Measurements from ENCODE around the gene SEMA3B. TPM values are rescaled to one million over a fixed set of nuclear protein-coding genes. Genes with fewer than 3 reads are reported as not detected.

SEMA3B gene
- total RNA-seq, 1 experiment from 2014 or later: 0.43 TPM

DNA sequence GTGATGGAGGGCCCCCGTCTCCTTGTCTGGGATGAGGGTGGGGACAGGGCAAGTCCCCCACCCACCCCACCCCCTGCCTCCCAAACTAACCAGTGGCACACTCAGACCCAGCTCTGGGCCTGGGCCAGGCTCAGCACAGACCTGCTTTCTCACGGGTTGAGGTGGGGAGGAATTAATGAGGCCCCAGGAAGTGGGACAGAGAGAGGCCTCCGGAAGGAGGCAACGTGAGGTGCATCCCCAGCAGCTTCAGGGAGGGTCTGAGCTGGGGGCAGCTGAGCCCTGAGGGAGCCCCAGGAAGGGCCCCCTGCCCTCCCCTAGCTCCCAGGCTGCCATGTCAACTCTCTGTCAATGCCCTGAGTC, 47.9 kb upstream of the SEMA3B start:
- DNase-seq (ENCODE audit: low spot score): no peak
- no TSS peak for BruUV-seq (replicated peaks)
- Histone ChIP-seq H3K36me3 (ENCODE audit: insufficient read depth, low read length, poor library complexity, severe bottlenecking) (no peaks in the 10 kb centered on the region), H3K4me1 (ENCODE audit: insufficient read depth, low read length, poor library complexity, severe bottlenecking) (no peaks in the 10 kb centered on the region), H3K27me3 (replicated peaks; ENCODE audit: insufficient read depth, low read depth, low read length, poor library complexity) (no peaks in the 10 kb centered on the region), H3K9me3 (ENCODE audit: low read depth, low read length, poor library complexity, severe bottlenecking) (no peaks in the 10 kb centered on the region), H3K4me3 (ENCODE audit: low read depth, low read length, poor library complexity, severe bottlenecking) (no peak overlapping the region), H3K27ac (ENCODE audit: low read depth, low read length, poor library complexity, severe bottlenecking) (no peak overlapping the region)
- ChIA-PET POLR2A (ENCODE audit: low non-redundant PET) (no interaction called here), CTCF (no interaction called here)
- intact Hi-C loops (cut with micrococcal nuclease; ENCODE audit: unreplicated experiment): no loop called here
- TF ChIP-seq EZH2 (IDR thresholded peaks at IDR 0.05; ENCODE audit: borderline replicate concordance, low read depth, low read length, poor library complexity, severe bottlenecking) (no peak), CTCF (conservative IDR thresholded peaks at IDR 0.05; ENCODE audit: low read depth, low read length) (no peak)

- intact Hi-C loops (cut with micrococcal nuclease; ENCODE audit: unreplicated experiment): no loop called here
- no peaks in the 10 kb centered on the region for H3K36me3 ChIP-seq (ENCODE audit: insufficient read depth, low read length, poor library complexity, severe bottlenecking)
- H3K4me1 ChIP-seq (ENCODE audit: insufficient read depth, low read length, poor library complexity, severe bottlenecking): no peaks in the 10 kb centered on the region
- ChIA-PET POLR2A (ENCODE audit: low non-redundant PET) (no interaction called here), CTCF (no interaction called here)
- TF ChIP-seq CTCF (conservative IDR thresholded peaks at IDR 0.05; ENCODE audit: low read depth, low read length) (no peak), EZH2 (IDR thresholded peaks at IDR 0.05; ENCODE audit: borderline replicate concordance, low read depth, low read length, poor library complexity, severe bottlenecking) (no peak)
- H3K27me3 ChIP-seq (replicated peaks; ENCODE audit: insufficient read depth, low read depth, low read length, poor library complexity): no peaks in the 10 kb centered on the region
- no peaks in the 10 kb centered on the region for H3K9me3 ChIP-seq (ENCODE audit: low read depth, low read length, poor library complexity, severe bottlenecking)
- no peak for DNase-seq (ENCODE audit: low spot score)
- BruUV-seq (replicated peaks): no TSS peak
- H3K27ac ChIP-seq (ENCODE audit: low read depth, low read length, poor library complexity, severe bottlenecking): no peak overlapping the region
- H3K4me3 ChIP-seq (ENCODE audit: low read depth, low read length, poor library complexity, severe bottlenecking): no peak overlapping the region
Observed at GRCh38 chr3:50221411-50222168, 47.4 kb upstream of the SEMA3B start.

- ChIA-PET CTCF (no interaction called here), POLR2A (ENCODE audit: low non-redundant PET) (no interaction called here)
- no peak for TF ChIP-seq CTCF (conservative IDR thresholded peaks at IDR 0.05; ENCODE audit: low read depth, low read length)
- TF ChIP-seq EZH2 (IDR thresholded peaks at IDR 0.05; ENCODE audit: borderline replicate concordance, low read depth, low read length, poor library complexity, severe bottlenecking): no peak
- DNase-seq (ENCODE audit: low spot score): no peak
- intact Hi-C loops (cut with micrococcal nuclease; ENCODE audit: unreplicated experiment): no loop called here
- no peaks in the 10 kb centered on the region for H3K4me1 ChIP-seq (ENCODE audit: insufficient read depth, low read length, poor library complexity, severe bottlenecking)
- no peak overlapping the region for H3K27ac ChIP-seq (ENCODE audit: low read depth, low read length, poor library complexity, severe bottlenecking)
- no TSS peak for BruUV-seq (replicated peaks)
- no peaks in the 10 kb centered on the region for H3K27me3 ChIP-seq (replicated peaks; ENCODE audit: insufficient read depth, low read depth, low read length, poor library complexity)
- no peaks in the 10 kb centered on the region for H3K36me3 ChIP-seq (ENCODE audit: insufficient read depth, low read length, poor library complexity, severe bottlenecking)
- no peaks in the 10 kb centered on the region for H3K9me3 ChIP-seq (ENCODE audit: low read depth, low read length, poor library complexity, severe bottlenecking)
- H3K4me3 ChIP-seq (ENCODE audit: low read depth, low read length, poor library complexity, severe bottlenecking): no peak overlapping the region
Observed at GRCh38 chr3:50222169-50222528, 46.8 kb upstream of the SEMA3B start.
